Natural killer cell (primary cell): Measurements from ENCODE around the gene SHROOM1. TPM values are rescaled to one million over a fixed set of nuclear protein-coding genes. Genes with fewer than 3 reads are reported as not detected.

Experiments
- ATAC-seq, 3 donors: fragments of 150-1000 bp in 2 of 3; fragments of 200-7000 bp in 1 of 3; cut with Tn5 transposase; 1 replicate in 1 of 3; 2 replicates in 2 of 3; pipeline ENCODE4 v1.10.0; 2021; ENCODE audit warnings: mild to moderate bottlenecking in 2 of 3, moderate library complexity in 2 of 3
- DNase-seq, 2 donors: peaks; one replicate each; pipeline versions ENCODE4 v3.0.0 to v3.0.0-alpha.2; 2013 to 2021; ENCODE audit warnings: mixed read lengths in 1 of 2
- H3K27ac ChIP-seq: one replicate; pipeline ENCODE4 v1.5.1; 2013; ENCODE audit warnings: mild to moderate bottlenecking, low read length
- H3K27me3 ChIP-seq: one replicate; pipeline ENCODE4 v1.6.1; 2013; ENCODE audit warnings: low read length; ENCODE audit not compliant: control insufficient read depth, insufficient read depth
- H3K36me3 ChIP-seq: one replicate; pipeline ENCODE4 v1.6.1; 2013; ENCODE audit warnings: low read length; ENCODE audit not compliant: control insufficient read depth, insufficient read depth
- H3K4me1 ChIP-seq: one replicate; pipeline ENCODE4 v1.6.1; 2013; ENCODE audit warnings: low read length; ENCODE audit not compliant: control insufficient read depth, insufficient read depth
- H3K4me3 ChIP-seq: one replicate; pipeline ENCODE4 v1.5.1; 2013; ENCODE audit warnings: low read length
- H3K9me3 ChIP-seq: one replicate; pipeline ENCODE4 v1.6.1; 2013; ENCODE audit warnings: low read length; ENCODE audit not compliant: control insufficient read depth, insufficient read depth
- H3K27ac Mint-ChIP-seq, 2 donors: one replicate each; pipeline ENCODE4 v1.8.0; 2022; ENCODE audit warnings: mild to moderate bottlenecking in 2 of 2, mixed read lengths in 2 of 2, moderate library complexity in 1 of 2
- H3K27me3 Mint-ChIP-seq, 2 donors: one replicate each; pipeline ENCODE4 v1.8.0; 2022; ENCODE audit warnings: low read depth in 2 of 2, mixed read lengths in 2 of 2
- H3K36me3 Mint-ChIP-seq: one replicate; pipeline ENCODE4 v1.8.0; 2022; ENCODE audit warnings: mixed read lengths
- H3K4me1 Mint-ChIP-seq, 2 donors: one replicate each; pipeline ENCODE4 v1.8.0; 2022; ENCODE audit warnings: mixed read lengths in 2 of 2
- H3K4me3 Mint-ChIP-seq: one replicate; pipeline ENCODE4 v1.8.0; 2022; ENCODE audit warnings: mild to moderate bottlenecking, moderate library complexity, mixed read lengths
- H3K9me3 Mint-ChIP-seq, 2 donors: one replicate each; pipeline ENCODE4 v1.8.0; 2022; ENCODE audit warnings: mixed read lengths in 2 of 2
- CTCF ChIP-seq: fragments of 200-600 bp; IDR thresholded peaks from one replicate; pipeline ENCODE4 v1.8.0; 2022; ENCODE audit warnings: antibody characterized with exemption
- WGBS: methylation state at CpG from one replicate; pipeline ENCODE4 v1.1.7; 2013; ENCODE audit warnings: missing lambda C conversion rate; ENCODE audit not compliant: insufficient coverage; 5-methylcytosine and 5-hydroxymethylcytosine counted together
- intact Hi-C: fragments of 100-400 bp; cut with micrococcal nuclease; formaldehyde crosslinking; loops from one replicate; pipeline ENCODE4 v1.14.2; 2022
- total RNA-seq, 4 donors: library from RNA; stranded (reverse); fragments of 120-200 nt in 1 of 4; gene quantifications; one replicate each; pipeline versions ENCODE4 v1.2.3 to v1.2.4, GENCODE V29; 2013 to 2022

SHROOM1 gene
- total RNA-seq, 3 donors from 2014 or later (not counting 1 experiment from before 2014, with no cell fraction given) = 0.82 to 3.5 (median 0.85) TPM

- intact Hi-C loops = no loop called here
- H3K36me3 Mint-ChIP-seq = no peaks in the 10 kb centered on the region
- Histone ChIP-seq H3K36me3 (no peaks in the 10 kb centered on the region), H3K9me3 (no peaks in the 10 kb centered on the region), H3K27ac (no peak overlapping the region), H3K27me3 (peaks cover 6% of the 10 kb centered on the region), H3K4me1 (no peaks in the 10 kb centered on the region), H3K4me3 (no peak overlapping the region)
- H3K27ac Mint-ChIP-seq = no peak overlapping the region
- no peaks in the 10 kb centered on the region for H3K9me3 Mint-ChIP-seq
- H3K27me3 Mint-ChIP-seq = peaks cover 28 to 36% of the 10 kb centered on the region in 2 donors
- no peaks in the 10 kb centered on the region for H3K4me1 Mint-ChIP-seq
- WGBS = 100% methylated on average over 3 of the region's 4 CpGs
- no peak for TF ChIP-seq CTCF
- DNase-seq (no peak), ATAC-seq (no peak)
- H3K4me3 Mint-ChIP-seq = no peak overlapping the region
Measured at GRCh38 chr5:132785864-132786263, 44.6 kb downstream of the SHROOM1 start.

- H3K36me3 ChIP-seq = no peaks in the 10 kb centered on the region
- Mint-ChIP-seq H3K27me3 (peaks cover 30 to 36% of the 10 kb centered on the region in 2 donors), H3K36me3 (no peaks in the 10 kb centered on the region)
Measured at GRCh38 chr5:132785365-132785764, 45.1 kb downstream of the SHROOM1 start.

GRCh38 chr5:132782101-132782500 lies 48.3 kb downstream of the SHROOM1 start:
- Histone ChIP-seq H3K9me3 (no peaks in the 10 kb centered on the region), H3K27me3 (peaks cover 29% of the 10 kb centered on the region), H3K4me3 (no peak overlapping the region), H3K27ac (no peak overlapping the region), H3K4me1 (peaks cover 10% of the 10 kb centered on the region), H3K36me3 (no peaks in the 10 kb centered on the region)
- no peak overlapping the region for H3K27ac Mint-ChIP-seq
- TF ChIP-seq CTCF = no peak
- ATAC-seq = no peak
- peaks cover 0 to 8% of the 10 kb centered on the region in 2 donors for H3K4me1 Mint-ChIP-seq
- H3K36me3 Mint-ChIP-seq = no peaks in the 10 kb centered on the region
- H3K27me3 Mint-ChIP-seq = peaks cover 45 to 57% of the 10 kb centered on the region in 2 donors
- 25% methylated on average over 4 of the region's 4 CpGs for WGBS
- H3K4me3 Mint-ChIP-seq = no peak overlapping the region
- H3K9me3 Mint-ChIP-seq = no peaks in the 10 kb centered on the region
- intact Hi-C loops = no loop called here
- DNase-seq = no peak

More at GRCh38 chr5:132785365-132785764, 45.1 kb downstream of the SHROOM1 start:
- Mint-ChIP-seq H3K4me3 (no peak overlapping the region), H3K9me3 (no peaks in the 10 kb centered on the region), H3K27ac (no peak overlapping the region), H3K4me1 (no peaks in the 10 kb centered on the region)
- H3K9me3 ChIP-seq = no peaks in the 10 kb centered on the region
- no peaks in the 10 kb centered on the region for H3K4me1 ChIP-seq
- peaks cover 6% of the 10 kb centered on the region for H3K27me3 ChIP-seq
- ATAC-seq = no peak
- H3K4me3 ChIP-seq = no peak overlapping the region
- intact Hi-C loops = no loop called here
- TF ChIP-seq CTCF = no peak
- 64% methylated on average over 5 of the region's 5 CpGs for WGBS
- DNase-seq = no peak
- H3K27ac ChIP-seq = no peak overlapping the region

DNA sequence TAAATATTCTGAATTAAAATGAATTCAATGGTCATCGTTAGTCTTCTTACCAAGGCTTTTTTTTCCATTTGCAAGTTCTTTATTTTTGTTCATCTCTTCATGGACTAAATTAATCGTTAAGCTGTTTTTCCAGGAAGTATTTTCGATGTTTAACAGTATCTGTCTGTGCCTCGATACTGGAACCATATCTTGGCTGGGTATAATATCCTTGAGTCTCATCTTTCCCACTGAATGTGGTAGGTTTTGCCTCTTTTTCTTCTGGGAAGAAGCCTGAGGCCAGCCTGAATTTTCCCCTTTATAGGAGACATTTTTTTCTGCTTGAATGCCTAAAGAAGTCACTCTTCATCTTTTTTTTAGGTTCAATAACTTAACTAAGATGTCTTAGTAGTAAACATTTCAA lies 49.4 kb downstream of the SHROOM1 start:
- Histone ChIP-seq H3K4me1 (peaks cover 17% of the 10 kb centered on the region), H3K27me3 (peaks cover 32% of the 10 kb centered on the region), H3K9me3 (no peaks in the 10 kb centered on the region), H3K4me3 (no peak overlapping the region), H3K36me3 (no peaks in the 10 kb centered on the region), H3K27ac (no peak overlapping the region)
- H3K4me1 Mint-ChIP-seq = peaks cover 0 to 8% of the 10 kb centered on the region in 2 donors
- ATAC-seq (no peak), DNase-seq (no peak)
- no peak overlapping the region for H3K4me3 Mint-ChIP-seq
- H3K36me3 Mint-ChIP-seq = no peaks in the 10 kb centered on the region
- WGBS = 91% methylated on average over 4 of the region's 4 CpGs
- H3K27ac Mint-ChIP-seq = no peak overlapping the region
- intact Hi-C loops = no loop called here
- TF ChIP-seq CTCF = no peak
- H3K27me3 Mint-ChIP-seq = peaks cover 43 to 57% of the 10 kb centered on the region in 2 donors
- H3K9me3 Mint-ChIP-seq = no peaks in the 10 kb centered on the region
